Glomerular endothelial cell (primary cell): ENCODE measurements around the gene APBA2. TPM values are rescaled to one million over a fixed set of nuclear protein-coding genes. Genes with fewer than 3 reads are reported as not detected.

Source experiments
- DNase-seq: peaks from one replicate; pipeline ENCODE4 v3.0.0-alpha.2; 2011; ENCODE audit warnings: low read depth, low spot score; ENCODE audit errors: extremely low read depth
- total RNA-seq: library from RNA; depleted of rRNA; stranded (reverse); fragments of >200 nt; gene quantifications from 2 replicates; pipeline ENCODE4 v1.2.3, GENCODE V29; 2015

APBA2 gene
- total RNA-seq, 1 donor from 2014 or later, result 59.1 TPM

DNA sequence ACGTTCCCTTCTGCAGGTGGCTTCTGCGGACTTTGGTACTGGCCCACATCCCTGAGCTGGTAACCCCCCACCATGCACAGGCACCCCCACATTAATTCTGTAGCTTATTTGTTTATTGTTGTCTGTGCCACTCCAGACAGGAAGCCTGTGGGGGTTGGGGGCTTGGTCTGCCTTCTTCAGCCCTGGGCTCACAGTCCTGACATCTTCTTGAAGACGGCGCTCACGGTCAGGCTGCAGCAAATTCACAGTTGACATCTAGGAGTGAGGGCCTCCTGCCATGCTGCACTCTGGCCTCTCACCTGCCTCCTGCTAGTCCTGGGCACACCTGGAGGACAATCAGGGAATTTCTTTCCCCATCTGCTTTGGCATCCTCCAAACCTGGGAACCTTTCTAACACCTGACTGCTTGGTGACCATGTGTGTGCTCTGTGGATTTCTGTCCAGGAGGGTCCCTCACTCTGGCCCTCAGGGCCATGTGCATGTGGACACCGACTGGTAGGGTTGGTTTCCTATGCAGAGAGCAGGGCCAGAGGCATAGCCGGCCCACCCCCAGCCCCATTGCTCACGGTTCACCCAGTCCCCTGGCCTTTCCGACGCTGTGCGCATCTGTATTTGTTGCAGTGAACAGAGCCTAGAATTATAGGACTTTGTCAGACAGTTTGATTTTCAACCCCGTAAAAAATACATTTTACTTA lies 68.8 kb downstream of the APBA2 start:
- no peak for DNase-seq

GRCh38 chr15:28955160-28955992 lies 69.6 kb downstream of the APBA2 start:
- DNase-seq, result no peak

DNA sequence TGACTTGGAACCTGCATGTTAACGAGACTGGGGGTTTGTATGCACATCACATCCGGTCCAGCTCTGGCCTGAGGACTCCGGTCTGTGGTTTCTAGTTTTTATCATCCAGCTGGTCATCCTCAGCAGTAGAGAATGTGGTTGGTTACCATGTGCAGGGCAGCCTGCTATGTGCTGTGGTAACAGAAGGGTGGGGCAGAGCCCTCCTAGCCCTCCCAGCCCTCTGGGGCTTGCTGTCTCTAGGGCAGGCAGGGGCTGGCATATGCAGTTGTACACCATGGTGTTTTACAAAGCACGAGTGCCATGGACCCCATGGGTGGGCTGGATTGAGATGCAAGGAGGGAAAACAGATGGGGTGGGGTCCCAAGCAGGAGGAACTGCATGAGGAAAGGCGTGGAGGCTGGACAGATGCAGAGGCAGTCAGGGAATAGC lies 70.2 kb downstream of the APBA2 start:
- no peak for DNase-seq

- DNase-seq, result no peak
These were observed 70.7 kb downstream of the APBA2 start for GRCh38 chr15:28956491-28956890.

GRCh38 chr15:28957606-28958498 lies 72.1 kb downstream of the APBA2 start:
- no peak for DNase-seq

DNA sequence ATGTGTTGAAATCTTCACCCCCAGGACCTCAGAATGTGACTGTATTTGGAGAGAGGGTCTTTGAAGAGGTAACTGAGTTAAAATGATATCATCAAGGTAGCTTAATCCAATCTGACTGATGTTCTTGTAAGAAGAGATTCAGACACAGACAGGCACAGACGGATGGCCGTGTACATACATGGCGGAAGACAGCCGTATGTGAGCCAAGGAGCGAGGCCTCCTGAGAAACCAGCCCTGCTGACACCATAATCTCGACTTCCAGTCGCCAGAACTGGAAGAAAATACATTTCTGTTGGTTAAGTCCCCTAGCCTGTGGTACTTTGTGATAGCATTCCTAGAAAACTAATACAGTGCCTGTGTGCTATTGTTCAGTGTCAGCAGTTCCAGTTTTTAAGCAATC lies 73.6 kb downstream of the APBA2 start:
- DNase-seq, result no peak

DNA sequence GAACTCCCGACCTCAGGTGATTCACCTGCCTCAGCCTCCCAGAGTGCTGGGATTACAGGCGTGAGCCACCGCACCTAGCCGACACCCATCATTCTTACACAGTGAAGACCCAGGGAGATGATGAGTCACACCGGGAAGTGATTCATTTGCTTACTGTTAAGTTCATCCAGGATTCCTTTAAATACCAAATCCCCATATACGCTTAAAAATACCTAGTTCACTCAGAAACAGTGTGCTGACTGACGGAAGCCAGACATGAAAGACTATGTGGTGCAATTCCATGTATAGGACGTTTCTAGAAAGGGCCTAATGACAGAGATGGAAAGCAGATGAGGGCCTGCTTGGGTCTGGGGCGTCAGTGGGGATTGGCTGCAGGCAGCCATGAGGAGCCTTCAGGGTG lies 75.2 kb downstream of the APBA2 start:
- peak; percentile 56 for DNase-seq

- no peak for DNase-seq
These were observed 75.6 kb downstream of the APBA2 start for GRCh38 chr15:28961391-28961790.

DNA sequence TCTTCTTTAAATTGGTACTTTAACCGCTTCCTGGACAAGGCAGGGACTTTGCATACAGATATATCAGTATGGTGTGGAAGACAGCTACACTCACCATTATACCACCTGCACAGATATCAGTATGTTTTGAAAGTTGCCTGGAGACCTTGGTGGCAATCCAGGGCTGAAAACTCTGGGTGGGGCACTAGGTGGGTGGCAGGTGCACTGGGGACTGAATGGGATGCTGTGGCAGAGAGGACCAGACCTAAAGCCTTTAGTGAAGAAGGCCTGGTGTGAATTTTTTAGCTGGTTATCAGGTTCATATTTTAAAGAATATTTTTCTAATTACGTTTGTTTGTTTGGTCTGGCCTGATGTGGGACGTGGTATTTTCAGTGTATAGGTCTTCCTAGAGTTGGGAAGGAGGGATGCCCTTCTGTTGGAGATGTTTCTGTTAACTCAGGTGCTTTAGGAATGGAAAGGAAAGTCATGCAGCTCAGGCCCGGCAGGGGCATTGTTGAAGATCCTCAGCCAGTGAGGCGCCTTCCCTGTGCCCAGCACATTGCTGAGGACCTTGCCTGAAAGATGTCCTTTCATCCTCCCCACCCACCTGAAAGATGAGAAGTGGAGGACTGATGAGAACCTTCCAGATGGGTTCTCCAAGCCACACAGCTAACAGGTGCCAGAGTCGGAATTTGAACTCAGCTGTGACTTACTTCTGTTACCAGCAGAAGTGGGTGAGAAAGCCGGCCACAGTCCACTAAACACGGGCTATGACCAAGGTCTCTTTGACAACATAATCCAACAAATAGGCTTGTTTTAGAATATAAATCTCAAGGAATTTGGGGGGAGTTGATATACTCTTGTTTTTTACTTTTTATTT lies 77.3 kb downstream of the APBA2 start:
- DNase-seq, result no peak

DNA sequence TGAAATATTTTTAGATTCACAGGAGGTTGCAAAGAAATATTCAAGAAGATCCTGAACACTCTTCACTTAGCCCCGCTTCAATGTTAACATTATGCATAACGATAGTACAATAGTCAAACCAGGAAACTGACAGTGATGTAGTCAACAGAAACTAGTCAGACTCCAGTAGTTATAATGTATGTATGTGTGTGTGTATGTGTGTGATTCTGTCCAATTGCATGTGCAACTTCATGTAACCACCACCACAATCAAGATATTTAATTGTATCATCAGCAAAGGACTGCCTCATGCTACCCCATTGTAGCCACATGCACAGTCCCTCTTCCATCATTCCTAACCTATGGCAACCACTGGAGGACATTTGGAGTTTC lies 77.9 kb downstream of the APBA2 start:
- DNase-seq, result no peak

DNA sequence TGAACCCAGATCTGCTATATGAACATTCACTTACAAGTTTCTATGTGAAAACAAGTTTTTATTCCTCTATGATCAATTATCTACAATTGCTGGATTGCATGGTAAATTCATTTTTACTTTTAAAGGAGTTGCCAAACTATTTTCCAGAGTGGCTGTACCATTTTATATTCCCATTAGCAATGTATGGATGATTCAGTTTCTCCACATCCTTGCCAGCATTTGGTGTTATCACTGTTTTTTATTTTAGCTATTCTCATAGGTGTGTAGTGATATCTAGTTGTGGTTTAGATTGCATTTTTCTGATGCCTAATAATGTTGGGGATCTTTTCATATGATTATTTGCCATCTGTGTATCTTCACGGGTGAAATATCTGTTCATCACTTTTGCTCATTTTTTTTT lies 78.3 kb downstream of the APBA2 start:
- no peak for DNase-seq

GRCh38 chr15:28967066-28967465 lies 81.3 kb downstream of the APBA2 start:
- no peak for DNase-seq

DNA sequence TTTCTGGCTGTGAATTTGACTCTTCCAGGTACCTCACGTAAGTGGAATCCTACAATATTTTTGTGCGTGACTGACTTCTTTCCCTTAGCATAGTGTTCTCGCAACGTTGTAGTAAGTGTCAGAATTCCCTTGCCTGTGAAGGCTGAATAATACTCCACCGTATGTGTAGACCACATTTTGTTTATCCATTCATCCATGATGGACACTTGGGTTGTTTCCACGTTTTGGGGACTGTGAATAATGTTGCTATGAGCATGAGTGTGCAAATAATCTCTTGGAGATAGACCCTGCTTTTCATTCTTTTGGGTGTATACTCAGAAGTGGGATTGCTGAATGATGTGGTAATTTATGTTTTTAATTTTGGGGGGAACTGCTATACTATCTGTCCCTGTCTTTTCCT lies 82.2 kb downstream of the APBA2 start:
- DNase-seq, result no peak

DNA sequence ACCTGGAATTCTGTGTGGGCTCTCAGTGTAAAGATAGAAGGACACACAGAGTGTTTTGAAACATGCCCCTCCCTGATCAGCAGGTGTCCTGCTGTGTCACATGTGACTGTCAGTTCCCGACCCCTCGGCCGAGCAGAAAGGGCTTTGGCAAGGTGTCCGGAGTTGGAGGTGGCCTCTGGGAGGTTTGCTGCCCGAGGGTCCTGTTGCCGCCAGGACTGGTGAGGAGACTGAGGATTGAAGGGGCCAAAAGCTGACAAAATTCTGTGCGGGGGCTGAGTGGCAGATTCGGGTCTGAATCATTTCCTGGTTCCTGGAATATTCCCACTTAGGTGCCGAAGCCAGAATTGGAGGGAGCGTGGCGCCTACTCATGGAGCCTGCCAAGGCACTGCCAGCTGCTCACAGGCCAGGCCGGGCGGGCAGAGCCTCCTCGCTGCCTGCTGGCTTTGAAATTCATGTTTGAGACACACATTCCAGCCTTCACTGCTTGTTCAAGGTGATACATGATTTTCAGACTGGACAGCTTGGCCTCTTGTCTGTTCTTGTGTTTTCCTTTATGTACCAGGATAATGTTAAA lies 83.8 kb downstream of the APBA2 start:
- DNase-seq, result no peak

- no peak for DNase-seq
These were observed 88.4 kb downstream of the APBA2 start for GRCh38 chr15:28974142-28974541.

DNA sequence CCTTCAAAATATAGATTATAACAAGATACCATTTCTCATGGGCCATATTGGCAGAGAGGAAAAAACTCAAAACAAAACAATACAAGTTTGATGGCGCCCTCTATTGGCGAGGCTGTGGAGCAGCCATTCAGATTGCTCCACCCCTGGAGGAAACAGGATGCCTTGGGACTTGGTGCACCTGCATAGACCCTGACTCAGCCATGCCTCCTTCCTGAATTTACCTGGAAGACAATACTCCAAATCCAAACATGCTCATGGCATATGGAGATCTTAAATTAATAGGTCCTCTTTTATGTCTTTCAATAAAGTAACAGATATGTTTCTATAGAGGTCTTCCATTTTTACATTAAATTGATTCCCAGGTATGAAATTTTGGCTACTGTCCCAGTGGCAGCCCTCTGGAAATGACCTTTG lies 90.0 kb downstream of the APBA2 start:
- no peak for DNase-seq

DNA sequence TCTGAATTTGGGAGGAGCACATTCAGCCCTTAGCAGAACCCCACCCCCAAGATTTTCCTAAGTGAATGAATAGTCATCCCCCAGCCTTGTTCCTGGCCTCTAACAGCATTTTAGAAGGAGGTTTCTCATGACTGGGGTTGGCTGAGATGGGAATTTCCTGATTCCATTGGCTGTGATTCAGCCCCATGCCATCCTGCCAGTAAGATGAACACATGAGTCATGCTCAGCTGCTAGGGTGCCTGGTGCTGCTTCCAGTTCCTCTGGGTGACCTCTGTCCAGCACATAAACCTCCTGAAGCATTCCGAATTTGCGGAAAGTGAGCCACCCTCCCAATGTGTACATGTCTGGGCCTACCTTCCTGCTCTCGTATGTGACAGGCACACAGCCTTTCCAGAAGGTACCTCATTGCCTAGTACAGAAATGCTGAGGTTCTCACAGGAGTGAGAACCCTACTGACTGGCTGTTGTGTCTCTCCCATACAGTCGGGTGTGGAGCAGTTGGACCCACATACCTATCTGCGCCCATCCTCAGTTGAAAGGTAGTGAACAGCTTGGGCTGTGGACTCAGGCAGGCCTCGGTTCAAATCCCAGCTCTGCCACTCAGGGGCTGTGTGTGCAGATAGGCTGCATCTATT lies 91.7 kb downstream of the APBA2 start:
- DNase-seq, result peak; percentile 87

DNA sequence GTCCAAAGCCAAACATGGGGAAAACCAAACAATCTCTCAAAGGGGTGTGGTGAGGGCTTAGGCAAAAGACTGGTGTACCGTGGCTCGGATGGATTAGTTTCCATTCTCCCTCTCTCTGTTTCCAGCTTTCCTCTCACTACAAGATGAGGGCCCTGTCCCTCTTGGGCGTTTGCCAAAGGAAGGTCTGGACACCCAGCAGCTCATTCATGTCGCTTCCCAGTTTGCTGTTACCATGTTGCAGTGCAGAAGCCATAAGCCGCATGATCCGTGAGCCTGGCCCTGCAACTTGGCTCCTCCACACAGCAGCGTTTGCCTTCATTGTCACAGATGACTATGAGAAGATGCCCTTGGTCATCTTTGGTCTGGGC lies 92.2 kb downstream of the APBA2 start:
- DNase-seq, result no peak

DNA sequence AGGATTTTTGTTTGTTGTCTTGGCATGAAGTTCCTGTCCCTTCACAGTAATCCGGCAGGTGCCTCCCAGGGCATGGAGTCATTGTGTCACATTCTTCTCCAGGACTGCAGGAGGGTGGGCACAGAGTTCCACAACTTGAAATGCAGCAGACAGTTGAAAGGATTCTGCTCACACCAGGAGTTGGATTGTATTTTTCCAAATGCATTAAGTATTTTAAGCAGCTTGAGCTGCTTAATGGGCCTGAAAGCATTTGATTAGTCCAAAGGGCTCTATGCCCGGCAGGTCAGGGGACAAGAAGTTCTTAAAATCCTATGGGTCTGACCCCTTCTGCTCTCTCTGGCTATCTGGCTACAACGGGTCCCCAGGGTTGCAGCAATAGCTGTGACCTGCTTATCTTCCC lies 92.9 kb downstream of the APBA2 start:
- DNase-seq, result no peak
